HG02798 (cell line): Measurements from ENCODE around the gene SEL1L2.

Experiments used
- ATAC-seq: cut with Tn5 transposase; IDR thresholded peaks from one replicate; pipeline ENCODE4 v1.9.1; 2021; ENCODE audit warnings: mild to moderate bottlenecking; ENCODE audit not compliant: unreplicated experiment, poor library complexity

SEL1L2 gene

DNA sequence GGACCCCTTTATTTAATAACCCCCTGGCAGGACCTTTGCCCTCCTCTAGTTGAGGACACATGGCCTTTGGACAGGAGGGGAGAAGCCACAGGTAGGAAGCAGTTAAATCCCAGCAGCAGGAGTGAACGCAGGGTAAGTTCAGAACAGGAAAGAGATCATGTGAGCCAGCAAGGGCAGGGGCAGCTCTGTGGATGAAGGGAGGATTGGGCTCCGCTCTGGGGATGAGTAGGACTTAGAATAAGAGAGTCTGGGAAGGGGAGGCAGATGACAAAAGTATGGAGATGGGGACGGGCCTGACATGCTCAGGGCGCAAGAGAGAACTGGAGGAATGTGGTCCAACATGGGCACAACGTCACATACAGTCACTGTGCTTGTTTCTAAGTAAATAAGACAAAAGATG is 116.6 kb downstream of the SEL1L2 start:
- ATAC-seq, result no peak

DNA sequence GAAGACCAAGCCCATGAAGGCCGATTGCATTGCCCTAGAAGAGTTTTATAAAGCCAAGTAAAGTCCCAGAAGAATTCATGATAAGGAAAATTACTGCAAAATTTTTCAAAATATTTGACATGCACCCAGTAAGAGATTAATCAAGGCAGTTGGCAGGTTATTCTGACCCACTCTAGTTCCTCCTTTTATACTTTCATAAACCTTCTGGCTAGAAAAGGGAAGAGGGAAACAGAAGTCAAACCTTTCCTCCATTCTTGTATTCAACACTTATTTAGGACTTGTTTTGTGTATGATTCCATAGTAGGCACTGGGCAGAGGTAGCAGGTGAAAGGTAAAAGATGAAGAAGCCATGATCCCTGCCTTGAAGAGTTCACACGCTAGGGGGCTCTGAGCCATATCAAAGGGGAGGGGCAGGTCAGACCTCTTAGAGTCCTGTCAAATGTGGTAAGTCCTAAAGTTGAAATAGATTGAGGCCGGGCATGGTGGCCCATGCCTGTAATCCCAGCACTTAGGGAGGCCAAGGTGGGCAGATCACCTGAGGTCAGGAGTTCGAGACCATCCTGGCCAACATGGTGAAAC is 120.2 kb downstream of the SEL1L2 start:
- no peak for ATAC-seq

DNA sequence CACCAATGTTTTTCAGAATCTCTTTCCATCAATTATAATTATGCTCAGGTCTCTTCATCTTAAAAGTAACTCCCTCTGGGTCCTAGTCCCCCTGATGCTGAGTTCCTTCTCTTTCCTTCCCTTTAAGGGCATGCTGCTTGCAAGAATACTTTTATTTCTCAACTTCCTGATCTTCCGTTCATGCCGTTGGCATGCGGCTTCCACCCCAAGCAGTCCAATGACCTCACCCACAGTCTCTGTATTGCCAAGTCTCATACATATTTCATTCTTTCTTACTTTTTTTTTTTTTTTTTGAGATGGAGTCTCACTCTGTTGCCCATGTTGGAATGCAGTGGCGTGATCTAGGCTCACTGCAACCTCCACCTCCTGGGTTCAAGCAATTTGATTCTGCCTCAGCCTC is 122.1 kb downstream of the SEL1L2 start:
- no peak for ATAC-seq

- ATAC-seq, result no peak
Measured at GRCh38 chr20:13865791-13866351, 124.5 kb downstream of the SEL1L2 start.

GRCh38 chr20:13865156-13865555 is 125.3 kb downstream of the SEL1L2 start:
- no peak for ATAC-seq

GRCh38 chr20:13863244-13863643 is 127.2 kb downstream of the SEL1L2 start:
- ATAC-seq, result no peak

GRCh38 chr20:13862245-13862644 is 128.2 kb downstream of the SEL1L2 start:
- no peak for ATAC-seq

DNA sequence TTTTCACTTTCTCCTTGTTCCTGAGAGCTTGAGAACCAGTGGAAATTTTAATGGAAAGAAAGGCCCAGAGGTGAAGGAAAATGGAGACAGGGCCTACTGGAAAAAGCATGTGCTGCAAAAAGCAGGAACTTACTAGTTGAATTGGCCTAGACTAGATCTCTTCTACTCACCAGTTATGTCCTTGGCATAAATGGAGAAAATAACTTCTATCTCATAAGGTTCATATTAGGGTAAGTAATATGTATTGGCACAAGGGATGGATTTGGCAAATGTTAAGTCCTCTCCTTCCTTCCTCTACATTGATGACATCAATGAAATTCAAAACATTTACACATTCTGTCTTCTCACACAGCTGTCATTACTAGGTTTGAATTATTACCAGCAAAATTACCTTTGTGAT is 131.5 kb downstream of the SEL1L2 start:
- ATAC-seq, result no peak

- no peak for ATAC-seq
Measured at GRCh38 chr20:13858439-13858838, 132.0 kb downstream of the SEL1L2 start.

GRCh38 chr20:13857961-13858360 is 132.5 kb downstream of the SEL1L2 start:
- no peak for ATAC-seq

DNA sequence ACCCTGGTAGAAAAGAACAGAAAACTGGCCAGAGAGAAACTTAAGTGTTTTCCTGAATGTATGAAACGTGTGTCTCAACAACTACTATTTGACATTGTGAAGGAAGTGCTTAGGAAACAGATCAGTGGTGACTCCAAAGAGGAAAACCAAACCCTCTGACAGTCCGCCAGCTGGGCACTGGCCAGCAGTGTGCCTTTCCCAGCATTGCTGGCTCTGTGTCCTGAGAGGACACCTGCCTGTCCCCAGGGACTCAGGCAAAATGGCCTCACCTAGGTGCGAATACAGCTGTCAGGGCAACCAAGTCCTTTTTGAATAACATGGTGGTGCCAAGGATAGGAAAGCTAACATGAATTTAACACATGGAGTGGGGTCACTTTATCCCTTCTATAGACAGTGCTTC is 133.1 kb downstream of the SEL1L2 start:
- ATAC-seq, result no peak

DNA sequence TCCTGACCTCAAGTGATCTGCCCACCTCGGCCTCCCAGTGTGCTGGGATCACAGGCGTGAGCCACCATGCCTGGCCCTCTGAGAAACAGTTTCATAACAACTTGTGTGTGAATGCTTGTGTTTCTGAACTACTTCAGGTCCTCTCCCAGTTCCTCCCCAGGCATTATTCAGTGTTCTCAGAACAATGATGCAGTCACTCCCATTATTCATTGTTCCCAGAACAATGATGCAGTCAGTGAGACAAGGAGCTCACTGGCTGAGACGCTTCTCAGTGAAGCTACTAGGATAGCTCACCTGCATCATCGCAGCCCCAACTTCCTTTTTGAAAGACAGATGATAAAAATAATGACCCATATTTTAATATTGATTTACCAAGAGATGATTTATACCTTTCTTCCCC is 134.1 kb downstream of the SEL1L2 start:
- ATAC-seq, result no peak

DNA sequence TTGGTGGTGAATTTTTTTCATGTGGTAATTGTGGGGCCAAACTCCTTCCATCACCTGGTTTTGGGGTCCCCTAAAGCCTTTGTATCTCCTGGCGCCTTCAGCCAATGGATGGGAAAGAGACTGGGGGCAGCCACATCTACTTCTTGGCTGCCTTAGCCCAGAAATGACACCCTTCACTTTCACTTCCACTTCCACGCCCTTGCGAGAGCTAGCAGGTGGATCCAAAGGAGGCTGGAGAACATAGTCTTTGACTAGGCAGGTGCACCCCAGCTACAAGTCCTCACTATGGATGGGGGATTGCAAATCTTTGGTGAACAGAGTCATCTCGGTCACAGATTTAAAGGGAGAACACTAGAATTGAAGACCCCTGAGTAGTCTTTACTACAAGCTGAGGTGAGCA is 134.8 kb downstream of the SEL1L2 start:
- ATAC-seq, result no peak

DNA sequence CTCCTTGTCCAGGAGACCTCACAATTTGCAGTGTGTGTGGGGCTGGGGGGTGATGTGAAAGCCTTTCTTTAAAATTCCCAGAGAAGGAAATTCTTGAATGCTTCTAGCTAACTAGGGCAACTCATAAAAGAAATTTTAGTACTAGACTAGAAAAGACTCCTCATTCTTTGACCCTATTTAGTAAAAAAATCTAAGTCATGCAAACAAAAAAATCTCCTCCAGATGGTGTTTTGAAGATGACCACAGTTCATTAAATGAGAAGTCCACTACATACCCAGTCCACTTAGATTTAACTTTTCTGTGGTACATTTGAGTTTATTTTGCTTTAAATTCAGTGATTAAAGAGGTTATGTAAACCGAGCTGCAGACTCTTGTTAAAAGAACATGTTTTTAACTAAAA is 138.1 kb downstream of the SEL1L2 start:
- ATAC-seq, result no peak

DNA sequence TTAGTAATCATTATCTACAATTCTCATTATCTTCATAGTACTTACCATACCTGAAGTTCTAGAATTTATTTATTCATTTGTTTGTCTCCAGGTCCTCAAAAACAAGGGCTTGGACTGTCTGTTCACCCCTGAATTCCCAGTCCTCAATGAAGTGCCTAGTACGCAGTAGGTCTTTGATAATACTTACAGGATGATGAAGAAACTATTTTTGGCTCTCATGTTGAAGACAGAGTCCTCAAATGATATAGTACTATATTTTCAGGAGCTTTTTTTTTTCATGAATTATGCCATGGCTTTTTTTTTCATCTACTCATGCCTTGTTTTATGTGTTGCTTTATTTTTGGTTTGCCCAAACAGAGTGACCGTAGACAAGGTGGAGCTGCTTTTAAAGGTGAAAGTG is 139.1 kb downstream of the SEL1L2 start:
- no peak for ATAC-seq

GRCh38 chr20:13844296-13844695 is 146.1 kb downstream of the SEL1L2 start:
- no peak for ATAC-seq

GRCh38 chr20:13841206-13841605 is 149.2 kb downstream of the SEL1L2 start:
- ATAC-seq, result no peak

- ATAC-seq, result no peak
Measured at GRCh38 chr20:13840093-13840465, 150.3 kb downstream of the SEL1L2 start.

GRCh38 chr20:13839421-13840092 is 150.9 kb downstream of the SEL1L2 start:
- ATAC-seq, result no peak

GRCh38 chr20:13838664-13839063 is 151.8 kb downstream of the SEL1L2 start:
- no peak for ATAC-seq

GRCh38 chr20:13831476-13831875 is 158.9 kb downstream of the SEL1L2 start:
- no peak for ATAC-seq

DNA sequence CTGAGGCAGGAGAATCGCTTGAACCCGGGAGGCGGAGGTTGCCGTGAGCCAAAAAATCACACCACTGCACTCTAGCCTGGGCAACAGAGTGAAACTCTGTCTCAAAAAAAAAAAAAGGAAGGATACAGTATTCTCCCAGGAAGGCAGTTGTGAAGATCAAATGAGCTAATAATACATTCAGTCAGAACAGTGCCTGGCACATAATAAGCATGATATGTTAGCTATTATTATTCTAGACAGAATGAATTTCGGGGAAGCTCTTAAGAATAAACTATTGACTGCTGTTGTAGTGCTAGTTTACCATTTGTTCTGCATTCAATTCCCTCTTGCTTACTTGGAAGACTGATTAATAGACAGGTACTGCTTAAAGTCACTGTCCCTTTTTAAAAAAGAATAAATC is 164.9 kb downstream of the SEL1L2 start:
- ATAC-seq, result no peak
